GM18873 (cell line): ENCODE measurements around the gene TCF23.
"Not testable (repeated sequence)": the region's sequence is repeated elsewhere in the genome, so short reads cannot be mapped to it uniquely, and the experiment has no call there.

Experiments used
- ATAC-seq: cut with Tn5 transposase; IDR thresholded peaks from one replicate; pipeline ENCODE4 v1.9.1; 2021; ENCODE audit warnings: mild to moderate bottlenecking, moderate library complexity, moderate number of reproducible peaks; ENCODE audit not compliant: unreplicated experiment, low FRiP score

TCF23 gene

DNA sequence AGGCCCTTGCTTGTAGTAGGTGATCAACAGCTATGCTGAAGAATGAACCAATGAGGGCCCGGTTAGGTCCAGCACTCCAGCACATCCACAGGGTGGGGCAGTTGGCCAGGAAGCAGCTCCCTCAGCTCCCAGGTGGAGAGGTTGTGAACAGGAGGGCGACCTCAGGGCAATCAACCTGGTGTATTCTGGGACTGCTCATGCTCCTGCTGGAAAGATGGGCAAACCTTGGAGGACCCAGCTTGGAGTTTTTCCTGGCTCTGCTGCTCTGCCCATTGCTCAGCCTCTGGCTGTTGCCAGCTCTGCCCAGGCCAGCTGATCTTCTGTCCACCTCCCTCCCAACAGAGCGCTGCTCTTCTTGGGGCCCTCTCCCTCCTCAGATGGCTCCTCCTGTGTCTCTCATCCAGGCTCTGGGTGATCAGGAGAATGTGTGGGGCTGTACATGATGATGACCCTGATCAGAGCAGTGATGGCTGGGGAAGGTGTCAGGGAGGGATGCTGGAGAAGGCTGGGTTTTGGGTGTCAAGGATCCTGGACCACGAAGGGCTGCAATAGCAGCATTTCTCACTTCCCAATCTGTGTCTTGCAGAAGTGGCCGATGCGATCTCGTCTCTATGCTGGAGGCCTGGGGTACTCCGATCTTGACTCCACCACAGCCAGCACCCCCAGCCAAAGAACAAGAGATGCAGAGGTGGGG, 3.4 kb downstream of the TCF23 start:
- ATAC-seq: no peak

DNA sequence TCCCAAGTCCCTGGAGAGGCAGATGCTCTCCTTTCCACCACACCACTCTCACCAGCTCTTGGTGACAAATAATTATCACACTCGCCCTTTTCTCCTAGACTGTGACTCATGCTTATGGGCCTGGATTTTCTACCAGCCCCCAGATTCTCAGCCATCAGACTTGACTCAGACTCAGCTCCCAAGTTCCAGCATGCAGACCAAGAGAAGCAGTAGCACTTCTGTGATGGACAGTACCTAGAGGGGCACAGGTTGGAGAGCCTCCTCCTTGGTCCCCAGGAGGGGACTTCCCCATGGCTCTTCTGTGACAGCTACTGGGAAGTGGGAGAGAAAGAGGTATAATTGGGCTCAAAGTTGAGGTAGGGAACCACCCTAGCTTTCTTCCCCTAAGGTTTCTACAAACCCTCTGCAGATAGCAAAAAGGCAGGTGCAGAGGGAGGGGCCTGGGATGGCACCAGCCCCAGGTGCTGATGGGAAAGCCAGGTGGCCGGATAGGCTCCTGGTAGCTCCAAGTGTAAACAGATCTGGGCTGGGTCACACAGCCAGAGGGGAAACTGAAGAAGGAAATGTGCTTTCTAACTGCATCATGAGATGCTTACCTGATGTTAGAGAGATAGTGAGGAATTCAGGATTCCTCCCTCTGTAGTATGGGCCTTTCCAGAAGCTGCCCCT, 4.1 kb downstream of the TCF23 start:
- ATAC-seq: no peak

DNA sequence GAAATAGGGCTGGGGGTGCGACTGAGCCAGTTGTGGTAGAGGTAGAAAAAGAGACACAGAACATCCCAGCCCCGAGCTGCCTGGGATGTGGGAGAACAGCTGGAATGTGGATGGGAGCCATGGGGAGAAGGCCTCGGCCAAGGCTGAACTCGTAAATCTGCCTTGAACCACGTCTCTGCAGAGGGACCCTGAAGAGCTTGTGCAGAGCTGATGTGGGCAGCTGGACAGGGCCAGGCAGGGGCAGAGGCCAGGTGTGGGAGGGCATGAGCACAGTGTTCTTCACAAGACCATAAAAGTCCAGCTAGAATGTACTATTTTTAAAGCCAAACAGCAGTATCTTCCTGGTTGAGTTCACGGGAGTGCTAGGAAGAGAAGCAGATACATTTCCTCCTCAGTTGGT, 5.7 kb downstream of the TCF23 start:
- no peak for ATAC-seq

DNA sequence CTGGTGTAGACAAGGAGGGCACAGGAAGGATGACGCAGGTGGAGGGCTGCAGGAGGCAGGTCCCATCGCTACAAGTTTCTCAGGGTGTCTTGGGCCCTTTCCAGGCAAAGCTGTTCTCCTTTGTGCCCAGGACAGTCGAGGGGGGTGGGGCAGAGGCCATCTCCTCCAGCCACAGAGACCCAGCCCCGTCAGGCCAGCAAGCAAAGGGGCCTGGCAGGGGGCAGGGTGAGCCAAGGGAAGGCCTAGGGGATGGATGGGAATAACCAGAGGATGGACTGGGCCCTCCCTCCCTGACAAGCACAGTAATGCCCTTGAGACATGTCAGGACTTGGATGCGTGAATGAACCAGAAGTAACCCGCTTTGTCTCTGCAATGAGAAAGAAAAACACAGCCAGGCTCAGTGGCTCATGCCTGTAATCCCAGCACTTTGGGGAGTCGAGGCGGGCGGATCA, 6.3 kb downstream of the TCF23 start:
- no peak for ATAC-seq

DNA sequence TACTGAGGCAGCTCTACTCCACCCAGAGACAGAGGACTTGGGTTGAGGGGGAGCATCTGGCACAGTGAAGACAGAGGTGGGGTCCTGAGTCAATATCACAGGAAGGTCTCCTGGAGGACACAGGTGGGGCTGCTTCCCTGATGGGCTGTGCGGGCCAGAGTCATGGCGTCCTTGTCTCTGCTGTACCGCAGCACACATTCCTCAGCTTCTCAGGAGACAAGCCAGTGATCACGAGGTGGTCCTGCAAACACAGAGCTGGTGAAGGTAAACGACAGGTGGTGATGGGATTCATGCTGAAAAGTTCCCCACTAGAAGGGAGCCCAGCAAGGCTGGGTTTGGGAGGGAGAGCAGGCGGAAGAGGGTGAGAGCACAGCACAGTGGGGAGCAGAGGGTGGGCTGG, 9.7 kb downstream of the TCF23 start:
- ATAC-seq: no peak

DNA sequence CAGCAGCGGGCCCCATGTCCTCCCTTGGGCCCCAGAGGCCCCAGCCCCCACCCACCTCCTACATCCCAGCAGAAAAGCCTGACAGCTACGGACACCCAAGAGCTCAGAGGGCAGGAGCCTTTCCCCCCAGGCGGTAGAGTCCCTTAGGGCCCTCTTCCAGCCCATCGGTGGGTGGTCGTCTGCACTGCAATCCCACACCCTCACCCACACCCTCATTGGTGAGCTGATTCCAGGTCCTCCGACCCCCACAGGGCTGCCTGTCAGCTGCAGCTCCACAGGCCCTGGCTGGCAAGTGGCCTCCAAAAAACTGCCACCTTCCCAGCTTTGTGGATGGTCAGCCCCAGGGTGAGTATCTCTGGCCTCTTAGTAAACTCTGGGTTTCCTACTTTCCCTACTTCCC, 10.5 kb downstream of the TCF23 start:
- ATAC-seq: no peak

DNA sequence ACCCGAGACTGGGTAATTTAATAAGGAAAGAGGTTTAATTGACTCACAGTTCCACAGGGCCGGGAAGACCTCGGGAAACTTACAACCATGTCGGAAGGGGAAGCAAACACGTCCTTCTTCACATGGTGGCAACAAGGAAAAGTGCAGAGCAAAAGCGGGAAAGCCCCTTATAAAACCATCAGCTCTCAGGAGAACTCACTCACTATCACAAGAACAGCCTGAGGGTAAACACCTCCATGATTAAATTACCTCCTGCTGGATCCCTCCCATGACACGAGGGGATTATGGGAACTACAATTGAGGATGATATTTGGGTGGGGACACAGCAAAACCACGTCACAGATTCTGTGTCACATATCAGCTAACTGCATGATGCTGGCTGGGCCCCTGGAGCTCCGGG, 11.4 kb downstream of the TCF23 start:
- no peak for ATAC-seq

DNA sequence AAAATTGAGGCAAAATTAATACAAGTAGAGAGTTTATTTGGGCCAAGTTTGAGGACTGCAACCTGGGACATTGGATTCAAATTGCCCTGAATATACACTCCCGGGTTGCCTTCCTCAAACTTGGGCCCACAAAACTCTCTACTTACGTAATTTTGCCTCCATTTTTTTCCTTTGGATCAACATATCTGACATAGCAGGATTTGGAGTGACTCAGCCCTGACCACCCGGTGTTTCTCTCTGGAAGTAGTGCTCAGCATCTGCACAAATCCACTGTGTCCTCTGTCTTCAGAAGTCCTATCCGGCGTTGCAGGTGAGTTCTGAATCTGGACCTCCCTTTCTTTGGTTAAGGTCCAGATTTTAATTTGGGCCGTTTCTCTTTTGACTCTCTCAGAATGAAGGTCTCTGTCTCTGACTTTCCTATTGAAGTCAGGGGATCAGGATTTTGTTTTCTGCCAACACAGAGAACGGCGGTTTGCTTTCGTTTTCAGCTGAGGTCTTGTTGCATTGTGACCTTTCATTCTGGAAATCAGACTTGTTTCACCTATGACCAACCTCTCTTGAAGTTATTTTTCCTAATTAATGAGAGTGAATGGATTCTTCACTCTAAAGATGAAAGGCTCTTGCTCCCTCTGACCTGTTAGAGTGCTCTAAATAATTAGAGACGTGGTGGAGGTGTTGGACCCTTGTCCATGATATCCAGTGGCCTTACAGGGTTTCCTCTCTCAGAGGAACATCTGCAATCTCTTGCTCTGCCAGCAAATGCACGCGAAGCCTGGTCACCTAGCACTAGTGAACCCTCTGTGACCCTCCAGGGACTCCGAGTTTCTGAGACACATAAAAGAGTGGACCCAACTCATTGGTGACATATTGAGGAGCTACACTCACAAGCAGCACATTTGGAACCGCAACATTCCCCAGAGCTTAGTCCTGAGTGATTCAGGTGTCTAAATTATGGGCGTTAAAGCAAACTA, 13.6 kb downstream of the TCF23 start:
- no peak for ATAC-seq

DNA sequence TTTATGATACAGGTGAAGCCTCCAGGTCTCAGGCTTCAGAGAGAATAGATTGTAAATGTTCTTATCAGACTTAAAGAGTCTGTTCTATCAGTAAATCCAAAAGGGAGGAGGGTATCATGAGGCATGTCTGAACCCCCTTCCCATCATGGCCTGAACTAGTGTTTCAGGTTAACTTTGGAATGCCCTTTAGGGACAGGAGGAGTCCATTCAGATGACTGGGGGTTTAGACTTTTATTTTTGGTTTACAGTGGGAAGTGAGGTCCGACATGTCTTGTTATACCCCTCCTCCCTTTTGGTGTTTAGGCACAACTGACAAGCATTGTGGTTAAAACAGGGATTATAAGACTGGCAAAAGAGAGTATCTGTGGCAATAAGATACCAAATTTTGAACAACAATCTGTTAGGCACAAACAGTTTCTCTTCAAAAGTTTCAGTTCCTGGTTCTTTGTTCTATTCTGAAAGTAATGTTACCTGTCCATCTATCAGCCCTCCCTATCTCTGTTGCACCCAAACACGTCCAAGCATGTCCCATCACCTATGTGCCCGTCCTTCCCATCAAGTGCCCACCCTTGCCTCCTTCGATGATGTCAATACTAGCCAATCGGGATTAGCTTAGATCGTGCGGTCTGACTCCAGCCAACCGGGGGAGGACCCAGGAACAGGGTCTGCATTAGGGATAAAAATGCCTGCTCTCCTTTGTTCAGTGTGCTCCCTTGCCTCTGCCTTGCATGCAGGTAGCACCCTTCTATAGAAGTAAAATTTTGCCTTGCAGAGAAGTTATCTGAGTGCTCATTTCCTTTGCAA, 16.4 kb downstream of the TCF23 start:
- ATAC-seq: no peak

DNA sequence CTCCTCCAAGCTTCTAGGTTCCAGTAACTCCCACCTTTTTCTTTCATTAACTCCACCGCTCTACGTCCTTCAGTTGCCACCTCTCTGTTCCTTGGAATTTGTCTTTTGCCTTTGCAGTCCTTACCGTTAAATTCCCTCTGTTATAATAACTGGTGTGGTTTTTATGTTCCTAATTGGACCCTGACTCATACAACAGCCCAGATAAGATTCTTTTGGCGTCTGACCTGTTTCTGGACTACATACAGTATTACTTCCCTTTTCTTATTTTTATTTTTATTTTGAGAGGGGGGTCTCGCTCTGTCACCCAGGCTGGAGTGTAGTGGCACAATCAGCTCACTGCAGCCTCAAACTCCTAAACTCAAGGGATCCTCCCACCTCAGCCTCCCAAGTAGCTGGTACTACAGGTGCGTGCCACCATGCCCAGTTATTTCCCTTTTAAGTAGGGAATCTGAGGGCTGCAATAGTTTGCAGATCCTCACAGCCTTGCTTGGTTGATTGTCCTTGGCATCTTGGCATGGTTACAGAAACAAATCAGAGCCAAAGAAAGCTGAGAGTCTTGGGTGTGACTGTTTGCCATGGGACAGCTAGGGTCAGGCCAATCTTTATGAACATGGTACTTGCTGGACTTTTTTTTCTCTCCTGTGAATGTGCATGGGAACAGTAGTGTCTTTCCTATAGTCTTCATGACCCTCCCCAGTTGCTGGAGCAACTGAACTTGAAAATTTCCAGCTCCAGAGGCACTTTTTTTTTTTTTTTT, 22.0 kb downstream of the TCF23 start:
- ATAC-seq: no peak

DNA sequence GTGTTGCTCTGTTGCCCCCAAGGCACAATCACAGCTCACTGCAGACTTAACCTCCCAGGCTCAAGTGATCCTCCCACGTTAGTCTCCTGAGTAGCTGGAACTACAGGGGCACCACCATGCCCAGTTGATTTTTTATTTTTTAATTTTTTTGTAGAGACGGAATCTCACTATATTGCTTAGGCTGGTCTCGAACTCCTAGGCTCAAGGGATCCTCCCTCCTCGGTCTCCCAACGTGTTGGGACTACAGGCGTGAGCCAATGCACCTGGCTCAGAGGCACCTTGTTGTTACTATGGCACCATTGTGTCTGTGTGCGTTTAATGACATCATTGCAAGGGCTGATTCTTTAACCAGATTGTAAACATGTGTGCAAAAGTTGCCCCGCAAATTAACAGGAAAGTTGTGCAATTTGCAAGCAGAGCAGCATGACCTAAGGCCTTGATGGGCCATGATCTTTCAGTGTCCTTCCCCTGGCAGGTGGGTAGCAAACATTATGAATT, 22.6 kb downstream of the TCF23 start:
- no peak for ATAC-seq

DNA sequence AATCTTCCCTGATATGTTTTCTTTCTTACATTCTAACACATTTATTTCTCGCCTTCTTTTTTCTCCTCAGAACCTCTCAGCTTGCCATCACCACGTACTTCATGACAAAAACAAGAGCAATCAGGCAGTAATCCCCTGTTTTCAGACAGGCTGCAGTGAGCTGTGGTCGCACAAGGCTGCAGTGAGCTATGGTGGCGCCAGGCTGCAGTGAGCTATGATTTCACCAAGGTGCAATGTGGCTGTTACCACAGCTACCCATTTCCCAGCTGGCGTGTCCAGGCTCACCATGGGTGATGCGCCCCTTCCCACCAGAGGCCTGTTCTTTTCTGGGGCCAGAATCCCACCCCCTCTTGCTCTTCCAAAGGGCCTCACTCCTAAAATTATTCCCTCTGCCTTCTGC, 25.8 kb downstream of the TCF23 start:
- no peak for ATAC-seq

DNA sequence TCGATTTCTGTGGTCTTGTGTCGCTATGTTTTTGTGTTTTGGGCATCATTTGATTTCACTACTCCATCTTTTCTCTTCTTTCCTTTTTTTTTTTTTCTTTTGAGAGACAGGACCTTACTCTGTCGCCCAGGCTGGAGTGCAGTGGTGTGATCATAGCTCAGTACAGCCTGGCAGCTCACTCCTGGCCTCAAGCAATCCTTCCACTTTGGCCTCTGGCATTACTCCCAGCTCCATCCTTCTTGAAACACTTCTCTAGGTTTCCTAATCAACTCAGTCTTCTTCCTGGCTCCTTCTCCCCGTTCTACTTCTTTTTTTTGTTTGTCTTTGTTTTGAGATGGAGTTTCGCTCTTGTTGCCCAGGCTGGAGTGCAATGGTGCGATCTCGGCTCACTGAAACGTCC, 26.5 kb downstream of the TCF23 start:
- no peak for ATAC-seq

DNA sequence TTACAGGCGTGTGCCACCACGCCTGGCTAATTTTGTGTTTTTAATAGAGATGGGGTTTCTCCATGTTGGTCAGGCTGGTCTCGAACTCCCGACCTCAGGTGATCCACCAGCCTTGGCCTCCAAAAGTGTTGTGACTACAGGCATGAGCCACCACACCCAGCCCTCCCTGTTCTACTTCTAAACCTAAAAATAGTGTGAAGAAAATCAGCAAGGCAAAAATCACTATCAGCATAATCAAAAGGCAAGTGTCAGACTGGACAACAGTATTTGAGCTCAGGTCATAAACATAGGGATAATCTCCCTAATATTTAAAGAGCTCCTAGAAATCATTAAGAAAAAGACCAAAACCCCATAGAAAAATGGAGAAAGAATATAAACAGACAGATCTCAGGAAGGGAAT, 27.0 kb downstream of the TCF23 start:
- ATAC-seq: not testable (repeated sequence)

DNA sequence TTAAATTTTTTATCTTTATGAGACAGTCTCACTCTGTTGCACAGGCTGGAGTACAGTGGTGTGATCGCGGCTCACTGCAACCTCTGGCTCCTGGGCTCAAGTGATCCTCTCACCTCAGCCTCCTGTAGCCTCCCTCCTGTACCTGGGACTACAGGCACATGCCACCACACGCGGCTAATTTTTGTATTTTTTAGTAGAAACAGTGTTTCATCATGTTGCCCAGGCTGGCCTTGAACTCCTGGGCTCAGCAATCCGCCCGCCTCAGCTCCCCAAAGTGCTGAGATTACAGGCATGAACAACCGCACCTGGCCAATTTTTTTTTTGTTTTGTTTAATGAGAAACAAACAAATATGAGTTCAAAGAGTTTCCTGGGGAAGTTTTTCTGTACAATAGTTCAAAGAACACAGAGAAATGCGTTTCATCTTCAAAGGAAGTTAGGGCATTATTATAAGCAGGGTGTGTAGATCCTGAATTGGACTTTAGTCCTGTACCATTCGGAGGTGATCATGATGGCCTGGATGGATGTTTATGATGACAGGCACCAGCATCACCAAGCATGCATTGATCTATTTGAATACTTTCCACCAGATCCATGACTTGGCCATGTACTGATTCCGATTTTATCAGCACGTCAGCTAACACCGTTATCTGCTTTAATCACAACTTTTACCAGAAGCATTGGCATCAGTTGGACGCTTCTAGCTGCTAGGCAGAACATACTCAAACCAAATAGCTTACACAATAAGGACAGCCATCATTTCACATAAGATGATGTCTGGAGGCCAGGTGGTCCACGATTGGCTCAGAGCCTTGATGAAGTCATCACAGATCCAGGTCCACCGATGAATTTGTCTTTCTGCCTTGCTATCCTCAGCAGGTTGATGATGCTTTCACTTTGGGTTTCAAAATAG, 28.9 kb downstream of the TCF23 start:
- no peak for ATAC-seq

DNA sequence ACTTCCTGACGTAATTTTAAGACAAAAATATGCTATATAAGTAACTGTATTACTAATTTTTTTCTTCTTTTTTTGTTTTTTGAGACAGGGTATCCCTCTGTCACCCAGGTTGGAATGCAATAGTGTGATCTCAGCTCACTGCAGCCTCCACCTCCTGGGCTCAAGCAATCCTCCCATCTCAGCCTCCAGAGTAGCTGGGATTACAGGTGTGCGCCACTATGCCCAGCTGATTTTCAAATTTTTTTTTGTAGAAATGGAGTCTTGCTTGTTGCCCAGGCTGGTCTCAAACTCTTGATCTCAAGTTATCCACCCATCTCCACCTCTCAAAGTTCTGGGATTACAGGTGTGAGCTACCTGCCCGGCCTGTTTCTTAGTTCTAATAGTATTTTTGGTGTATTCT, 29.7 kb downstream of the TCF23 start:
- no peak for ATAC-seq

DNA sequence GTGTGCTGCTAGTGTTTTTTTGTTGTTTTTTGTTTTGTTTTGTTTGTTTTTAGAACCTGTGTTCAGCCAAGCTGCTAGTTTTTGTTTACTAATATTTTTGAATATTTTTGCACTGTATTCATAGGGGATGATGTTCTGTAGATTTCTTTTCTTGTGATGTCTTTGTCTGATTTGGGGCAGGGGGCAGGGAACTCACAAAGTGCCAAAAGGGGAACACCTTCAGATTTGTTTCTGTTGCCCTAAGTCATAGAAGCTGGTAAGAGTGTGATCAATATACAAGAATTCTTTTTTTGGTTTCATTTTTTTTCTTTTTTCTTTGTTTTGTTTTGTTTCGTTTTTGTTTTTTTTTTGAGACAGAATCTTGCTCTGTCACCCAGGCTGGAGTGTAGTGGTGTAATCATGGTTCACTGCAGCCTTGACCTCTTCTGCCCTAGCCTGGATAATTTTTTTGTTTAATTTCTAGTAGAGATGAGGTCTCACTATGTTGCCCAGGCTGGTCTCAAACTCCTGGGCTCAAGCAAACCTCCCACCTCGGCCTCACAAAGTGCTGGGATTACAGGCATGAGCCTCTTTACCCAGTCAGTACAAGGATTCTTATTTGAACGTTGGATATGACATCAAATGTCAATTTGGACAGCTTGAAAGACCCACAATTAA, 30.7 kb downstream of the TCF23 start:
- ATAC-seq: no peak

DNA sequence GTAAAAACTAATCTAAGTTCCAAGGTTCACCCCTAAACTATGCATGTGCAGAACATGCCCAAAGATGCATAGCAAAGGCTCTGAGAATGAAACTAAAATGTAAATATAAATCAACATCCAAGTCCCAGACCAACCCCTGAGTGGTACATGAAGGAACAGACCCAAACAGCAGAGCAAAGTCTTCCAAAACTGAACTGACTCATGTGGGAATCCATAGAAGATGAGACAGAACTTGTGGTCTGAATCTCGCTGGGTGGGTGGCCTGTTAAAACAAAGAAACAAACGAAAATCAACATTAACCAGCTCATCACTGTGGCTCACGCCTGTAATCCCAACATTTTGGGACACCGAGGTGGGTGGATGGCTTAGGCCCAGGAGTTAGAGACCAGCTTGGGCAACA, 33.5 kb downstream of the TCF23 start:
- ATAC-seq: no peak
